NCI-H774 (cell line): ENCODE results near the gene PRKG1.
"Not testable (repeated sequence)": the region's sequence is repeated elsewhere in the genome, so short reads cannot be mapped to it uniquely, and the experiment has no call there.

Source experiments
- DNase-seq: peaks from one replicate; lab custom pipeline; 2025; lab: John Stamatoyannopoulos, UW

The PRKG1 gene

DNA sequence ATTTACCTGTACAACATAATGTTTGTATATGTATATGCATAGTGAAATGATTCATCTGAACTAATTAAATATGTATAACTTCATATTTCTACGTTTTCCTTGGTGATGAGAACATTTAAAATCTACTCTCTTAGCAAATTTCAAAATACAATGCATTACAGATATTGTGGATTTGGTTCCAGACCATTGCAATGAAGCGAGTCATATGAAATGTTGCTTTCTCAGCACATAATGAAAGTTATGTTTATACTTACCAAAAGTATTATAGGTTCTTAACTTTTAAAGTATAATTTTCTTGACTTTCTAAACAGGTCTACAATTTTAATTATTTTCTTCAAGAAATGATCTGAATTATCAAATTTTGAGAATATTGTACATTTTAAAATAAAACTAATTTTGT lies 435.9 kb downstream of the PRKG1 start:
- DNase-seq: no peak

GRCh38 chr10:51521605-51522004 lies 447.3 kb downstream of the PRKG1 start:
- no peak for DNase-seq

DNA sequence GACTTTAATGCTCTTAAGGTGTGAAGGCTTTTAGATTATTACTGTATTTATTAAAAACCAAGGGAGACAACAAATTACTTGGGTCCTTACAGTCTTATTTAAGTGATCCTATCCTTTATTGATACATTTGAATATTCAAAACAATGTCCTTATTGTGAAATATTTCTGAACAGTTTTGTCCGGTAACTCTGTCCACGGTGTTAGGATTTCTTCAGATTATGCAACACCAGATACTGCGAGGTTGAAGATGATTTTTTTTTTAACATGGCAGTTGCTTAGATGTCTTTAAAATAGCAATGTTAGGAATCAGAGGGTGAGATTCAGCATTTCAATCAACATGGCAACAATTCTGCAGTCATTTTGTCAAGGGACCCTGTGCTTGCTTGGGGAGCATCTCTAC lies 448.6 kb downstream of the PRKG1 start:
- DNase-seq: no peak

DNA sequence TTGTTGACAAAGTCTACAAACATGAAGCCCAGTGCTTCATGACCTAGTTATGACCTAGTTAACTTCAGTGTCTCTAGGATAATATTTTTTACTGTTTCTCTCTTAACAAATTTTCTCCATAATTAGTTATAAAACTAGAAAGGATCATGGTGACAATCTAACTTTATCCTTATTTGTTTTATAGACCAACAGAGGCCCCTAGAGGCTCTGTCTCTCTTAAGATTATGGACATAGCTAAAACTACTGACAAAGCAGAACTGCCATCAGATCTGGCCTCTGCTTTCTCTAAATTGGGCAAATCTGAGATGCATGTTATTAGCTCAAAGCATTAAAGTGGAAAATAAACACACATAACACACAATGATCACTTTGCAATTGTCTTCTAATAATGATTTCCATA lies 449.2 kb downstream of the PRKG1 start:
- DNase-seq: no peak

GRCh38 chr10:51524041-51524440 lies 449.8 kb downstream of the PRKG1 start:
- no peak for DNase-seq

GRCh38 chr10:51527522-51528219 lies 453.4 kb downstream of the PRKG1 start:
- DNase-seq: no peak

DNA sequence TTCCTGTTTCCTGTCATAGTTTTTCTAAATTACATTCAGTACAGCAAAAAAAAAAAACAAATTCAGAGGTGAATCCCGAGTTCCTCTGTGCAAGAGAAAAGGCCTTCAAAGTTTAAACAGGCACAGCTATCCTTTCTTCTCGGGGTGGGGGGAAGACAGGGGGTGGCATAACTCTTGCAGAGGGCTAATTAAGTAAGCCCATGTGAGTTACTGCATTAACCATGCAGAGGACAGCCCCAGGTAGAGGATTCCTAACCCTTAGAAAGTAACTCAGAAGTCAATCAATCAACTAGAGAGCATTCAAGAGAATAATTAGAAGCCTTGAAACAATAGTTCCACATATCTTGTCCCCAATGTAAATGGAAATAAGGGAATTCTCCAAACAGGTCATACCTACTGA lies 454.2 kb downstream of the PRKG1 start:
- no peak for DNase-seq

DNA sequence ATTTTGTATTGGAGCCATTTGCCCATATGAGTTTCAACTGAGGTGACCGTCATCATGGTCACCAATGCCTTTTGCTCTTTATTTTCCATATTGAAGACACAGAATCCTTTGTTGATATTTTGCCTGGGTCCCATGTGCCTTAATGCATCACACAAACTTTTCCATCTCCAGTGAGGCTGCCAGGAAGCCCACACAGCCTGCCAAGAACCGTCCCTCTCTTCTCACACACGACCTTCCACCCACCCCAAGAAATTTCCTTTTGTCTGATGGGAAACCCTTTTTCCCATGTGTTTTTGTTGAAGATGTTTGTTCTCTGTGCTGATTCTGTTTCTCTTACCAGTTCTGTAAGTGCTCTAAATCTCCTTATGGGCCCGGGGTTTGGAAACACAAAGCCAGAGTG lies 456.3 kb downstream of the PRKG1 start:
- DNase-seq: no peak

DNA sequence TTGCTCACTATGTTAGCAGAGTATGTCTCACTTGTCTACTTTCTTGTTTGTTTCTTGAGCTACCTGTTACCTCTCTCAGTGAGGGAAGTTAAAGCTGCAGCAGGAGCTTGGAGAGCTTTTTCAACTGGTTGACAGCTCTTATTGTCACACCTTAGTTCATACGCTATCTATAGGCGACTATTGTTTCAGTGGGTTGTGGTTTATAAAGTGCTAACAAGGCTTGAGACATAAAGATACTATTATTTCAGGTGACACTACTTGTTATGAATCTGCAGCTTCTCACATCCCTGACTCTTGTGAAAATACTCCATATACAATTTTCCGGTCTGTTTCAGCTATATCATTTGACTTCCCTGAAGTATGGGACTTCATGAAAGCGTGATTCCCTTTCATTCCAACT lies 457.8 kb downstream of the PRKG1 start:
- no peak for DNase-seq

DNA sequence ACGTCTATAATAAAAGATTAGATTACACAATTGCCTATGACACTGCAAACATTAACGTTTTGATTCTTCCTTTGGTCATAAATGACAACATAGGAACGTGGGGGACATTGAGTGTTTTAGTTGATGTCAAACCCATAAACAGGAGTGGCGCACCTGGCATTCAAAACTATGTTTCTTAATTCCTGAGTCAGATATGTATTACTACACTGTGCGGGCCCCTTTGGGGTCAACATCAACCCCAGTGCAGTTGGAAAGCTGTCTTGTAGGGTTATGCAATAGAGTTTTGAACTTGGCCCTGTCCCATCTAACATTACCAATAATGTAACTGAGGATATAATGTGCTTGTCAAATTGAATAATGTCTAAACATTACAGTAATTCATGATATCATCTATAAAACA lies 468.6 kb downstream of the PRKG1 start:
- DNase-seq: no peak

DNA sequence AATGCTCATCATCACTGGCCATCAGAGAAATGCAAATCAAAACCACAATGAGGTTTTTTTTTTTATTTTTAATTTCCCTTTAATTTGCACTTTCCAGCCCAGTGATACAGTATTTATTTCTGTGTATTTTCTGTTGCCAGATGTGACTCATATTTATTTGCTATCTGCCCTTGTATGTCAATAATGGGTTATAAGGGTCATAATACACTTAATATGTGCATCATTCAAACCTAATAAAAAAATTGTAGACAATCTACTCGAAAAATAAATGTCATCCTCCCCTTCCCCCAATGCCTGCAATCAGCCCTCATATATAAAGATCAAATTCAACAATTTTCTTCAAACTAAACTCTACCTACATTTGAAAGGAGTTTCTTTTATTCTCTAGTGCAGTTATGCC lies 470.6 kb downstream of the PRKG1 start:
- no peak for DNase-seq

DNA sequence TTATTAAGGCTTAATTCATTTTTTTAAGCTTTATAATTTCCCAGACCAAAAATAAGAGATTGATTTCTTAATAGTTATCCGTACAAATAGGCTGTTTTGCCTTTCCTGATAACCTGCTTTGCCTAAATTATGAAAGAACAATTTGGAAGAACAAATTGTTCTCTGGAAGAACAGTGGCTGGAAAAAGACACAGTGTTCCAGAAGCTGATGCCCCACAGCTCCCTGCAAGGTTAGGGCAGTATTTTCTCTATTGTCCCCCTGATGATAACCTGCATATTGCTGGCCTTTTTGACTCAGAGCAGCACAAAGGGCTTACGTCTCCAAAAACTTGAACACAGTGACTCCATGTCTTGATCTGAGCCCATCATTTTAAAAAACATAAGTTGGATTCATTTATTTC lies 473.7 kb downstream of the PRKG1 start:
- DNase-seq: no peak

DNA sequence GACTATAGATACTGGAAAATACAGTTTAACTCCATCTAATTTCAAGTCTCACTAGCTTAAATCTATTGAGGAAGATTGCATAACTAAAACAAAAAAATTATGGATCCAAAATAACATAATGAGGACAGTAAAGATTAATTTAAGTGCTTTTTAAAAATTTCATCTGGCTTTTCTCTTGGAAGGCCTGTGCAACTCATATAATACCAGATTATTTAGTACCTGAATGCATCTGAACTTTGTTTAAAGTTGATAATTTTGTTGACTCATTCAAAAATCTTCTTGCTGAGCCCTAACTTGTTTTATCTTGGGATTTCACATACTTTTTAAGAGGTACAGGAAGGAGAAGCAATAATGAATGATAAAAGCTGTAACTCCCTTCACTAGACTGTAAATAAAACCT lies 478.6 kb downstream of the PRKG1 start:
- no peak for DNase-seq

- no peak for DNase-seq
Measured at GRCh38 chr10:51564896-51565510, 490.7 kb downstream of the PRKG1 start.

GRCh38 chr10:51567271-51567670 lies 493.0 kb downstream of the PRKG1 start:
- no peak for DNase-seq

- no peak for DNase-seq
Measured at GRCh38 chr10:51569467-51569866, 495.2 kb downstream of the PRKG1 start.

- DNase-seq: no peak
Measured at GRCh38 chr10:51574248-51575048, 500.2 kb downstream of the PRKG1 start.

DNA sequence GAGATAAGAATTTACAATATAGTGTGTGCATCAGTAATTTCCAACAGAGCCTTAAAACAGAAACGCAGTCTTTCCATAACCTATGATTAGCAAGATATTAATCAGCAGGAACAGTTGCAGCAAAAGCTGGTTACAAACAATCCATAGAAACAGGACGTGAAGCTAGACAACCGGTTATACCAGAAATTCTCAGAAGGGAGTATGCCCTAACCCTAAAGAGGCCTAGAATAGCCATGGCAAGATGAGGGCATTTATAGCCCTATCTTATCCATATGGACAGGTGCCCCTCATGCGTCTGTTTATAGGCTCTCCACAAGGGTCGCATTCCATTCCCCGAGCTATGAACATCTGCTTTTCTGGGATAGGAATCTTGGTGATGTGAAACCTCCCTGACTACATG lies 506.9 kb downstream of the PRKG1 start:
- not testable (repeated sequence) for DNase-seq

DNA sequence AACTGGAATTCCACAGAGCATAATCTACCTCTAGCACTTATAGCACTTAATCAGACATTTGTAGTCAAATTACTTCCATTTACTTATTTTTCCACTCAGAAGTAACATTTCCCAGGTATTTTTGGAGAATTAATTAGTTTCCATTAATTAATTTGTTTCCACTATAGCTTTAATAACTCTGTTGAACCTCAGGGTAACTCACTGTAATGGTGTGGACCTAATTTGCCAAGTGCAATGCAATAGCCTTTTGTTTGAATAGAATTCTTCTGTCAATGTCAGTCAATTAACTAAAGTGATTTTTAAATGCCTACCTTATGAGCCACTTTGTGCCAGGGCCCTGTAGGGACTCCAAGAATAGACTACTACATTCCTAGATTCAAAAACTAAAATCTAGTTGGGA lies 509.7 kb downstream of the PRKG1 start:
- no peak for DNase-seq

DNA sequence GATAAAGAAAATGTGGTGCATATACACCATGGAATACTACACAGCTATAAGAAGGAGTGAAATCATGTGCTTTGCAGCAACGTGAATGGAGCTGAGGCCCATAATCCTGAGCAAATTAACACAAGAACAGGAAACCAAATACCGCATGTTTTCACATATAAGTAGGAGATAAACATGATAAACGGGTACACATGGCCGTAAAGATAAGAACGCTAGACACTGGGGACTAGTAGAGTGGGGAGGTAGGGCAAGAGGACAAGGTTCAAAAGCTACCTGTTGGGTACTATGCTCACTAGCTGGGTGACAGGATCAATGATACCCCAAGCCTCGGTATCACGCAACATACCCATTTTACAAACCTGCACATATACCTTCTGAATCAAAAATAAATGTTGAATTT lies 511.5 kb downstream of the PRKG1 start:
- no peak for DNase-seq

- no peak for DNase-seq
Measured at GRCh38 chr10:51588984-51589383, 514.7 kb downstream of the PRKG1 start.

GRCh38 chr10:51590818-51591217 lies 516.5 kb downstream of the PRKG1 start:
- no peak for DNase-seq

GRCh38 chr10:51596695-51597094 lies 522.4 kb downstream of the PRKG1 start:
- DNase-seq: no peak
